HepG2 (cell line): ENCODE measurements around the gene ZDHHC9. TPM values are rescaled to one million over a fixed set of nuclear protein-coding genes. Genes with fewer than 3 reads are reported as not detected.

Experiments
- FOSL1 ChIP-seq: sonication (generic); formaldehyde crosslinking; IDR thresholded peaks from 2 replicates; pipeline ENCODE4 v1.9.0; 2021; ENCODE audit warnings: missing genetic modification reagents, borderline replicate concordance
- GFI1 ChIP-seq: sonication (generic); formaldehyde crosslinking; IDR thresholded peaks from 2 replicates; pipeline ENCODE4 v1.5.0; 2020; ENCODE audit warnings: missing genetic modification reagents, mild to moderate bottlenecking, borderline replicate concordance
- HNF4A ChIP-seq: sonication (generic); formaldehyde crosslinking; IDR thresholded peaks from 2 replicates; pipeline ENCODE4 v1.4.0; 2020; ENCODE audit warnings: missing genetic modification reagents
- KLF6 ChIP-seq: IDR thresholded peaks from 2 replicates; pipeline ENCODE4 v1.8.0; 2016; ENCODE audit warnings: missing biosample characterization, missing genetic modification reagents
- LCORL ChIP-seq, 2 experiments: fragments of 450-650 bp in 1 of 2; sonication (generic) in 1 of 2; formaldehyde crosslinking in 1 of 2; IDR thresholded peaks; 2 replicates each; pipeline versions ENCODE4 v1.5.0 to v1.6.1; 2017 to 2020; ENCODE audit warnings: antibody characterized with exemption in 1 of 2, missing genetic modification reagents in 1 of 2
- MAZ ChIP-seq, 2 experiments: sonication (generic) in 1 of 2; formaldehyde crosslinking in 1 of 2; IDR thresholded peaks; 2 replicates each; pipeline versions ENCODE4 v1.5.0 to v1.6.1; 2012 to 2020; ENCODE audit warnings: low read depth in 2 of 2, mild to moderate bottlenecking in 2 of 2, borderline replicate concordance in 1 of 2, improper control_type of control experiment in 1 of 2, low read length in 1 of 2, missing genetic modification reagents in 1 of 2, moderate library complexity in 1 of 2
- MED1 ChIP-seq: sonication (generic); formaldehyde crosslinking; IDR thresholded peaks from 2 replicates; pipeline ENCODE4 v1.4.0; 2020; ENCODE audit warnings: missing genetic modification reagents
- NR2F1 ChIP-seq, 2 experiments: fragments of 450-650 bp in 1 of 2; formaldehyde crosslinking in 1 of 2; IDR thresholded peaks; 2 replicates each; pipeline versions ENCODE4 v1.5.0 to v1.6.1; 2016 to 2020; ENCODE audit warnings: mild to moderate bottlenecking in 1 of 2, missing compliant biosample characterization in 1 of 2, missing genetic modification reagents in 1 of 2, moderate library complexity in 1 of 2
- SOX13 ChIP-seq, 3 experiments: fragments of 450-650 bp in 1 of 3; sonication (generic) in 1 of 3; formaldehyde crosslinking in 1 of 3; IDR thresholded peaks in 2 of 3; conservative IDR thresholded peaks in 1 of 3; 2 replicates each; pipeline versions ENCODE4 v1.5.0 to v1.6.1; 2016 to 2020; ENCODE audit warnings: antibody characterized with exemption in 1 of 3, mild to moderate bottlenecking in 1 of 3, missing compliant biosample characterization in 1 of 3, missing genetic modification reagents in 1 of 3, moderate library complexity in 1 of 3
- SOX5 ChIP-seq: IDR thresholded peaks from 2 replicates; pipeline ENCODE4 v1.6.1; 2016; ENCODE audit warnings: borderline replicate concordance
- SOX6 ChIP-seq, 2 experiments: fragments of 450-650 bp in 1 of 2; sonication (generic) in 1 of 2; formaldehyde crosslinking in 1 of 2; IDR thresholded peaks; 2 replicates each; pipeline versions ENCODE4 v1.4.0 to v1.6.1; 2017 to 2020; ENCODE audit warnings: antibody characterized with exemption in 1 of 2, mild to moderate bottlenecking in 1 of 2, missing genetic modification reagents in 1 of 2
- TCF7 ChIP-seq: sonication (generic); IDR thresholded peaks from 2 replicates; pipeline ENCODE4 v1.6.1; 2016; ENCODE audit warnings: antibody characterized with exemption, low read depth
- ZEB1 ChIP-seq: IDR thresholded peaks from 2 replicates; pipeline ENCODE4 v1.6.1; 2012; ENCODE audit warnings: mild to moderate bottlenecking, low read depth, inconsistent platforms; ENCODE audit not compliant: insufficient replicate concordance
- ZNF432 ChIP-seq: sonication (generic); formaldehyde crosslinking; IDR thresholded peaks from 2 replicates; pipeline ENCODE4 v1.5.0; 2020; ENCODE audit warnings: missing genetic modification reagents, mild to moderate bottlenecking, borderline replicate concordance
- ZNF740 ChIP-seq: sonication (generic); formaldehyde crosslinking; IDR thresholded peaks from 2 replicates; pipeline ENCODE4 v1.4.0; 2020; ENCODE audit warnings: missing genetic modification reagents
- polyA plus RNA-seq, 8 experiments: library from polyadenylated mRNA; depleted of rRNA in 3 of 8; stranded (reverse) in 7 of 8; unstranded in 1 of 8; fragments of >200 nt; fragmentation: Illumina TruSeq in 4 of 8; extraction: Trizol in 4 of 8; gene quantifications; 2 replicates each; pipeline versions ENCODE4 v1.2.1 to v1.2.3, GENCODE V29; 2011 to 2016; ENCODE audit warnings: low read depth in 4 of 8, missing spikeins in 1 of 8, mixed read lengths in 1 of 8; ENCODE audit not compliant: insufficient read depth in 1 of 8
- total RNA-seq, 5 experiments: library from RNA; depleted of rRNA; stranded (reverse); fragments of >200 nt; fragmentation: Illumina TruSeq; extraction: Trizol; gene quantifications; 2 replicates each; pipeline ENCODE4 v1.2.3, GENCODE V29; 2016; ENCODE audit warnings: low read depth in 1 of 5
- TF ChIP-seq, protein P1 (sequence below), 2 experiments: sonication (generic) in 1 of 2; formaldehyde crosslinking in 1 of 2; IDR thresholded peaks; 2 replicates each; pipeline versions ENCODE4 v1.6.1 to v1.9.0; 2014 to 2022; ENCODE audit warnings: antibody characterized with exemption in 1 of 2, borderline replicate concordance in 1 of 2, inconsistent platforms in 1 of 2, low read depth in 1 of 2, missing genetic modification reagents in 1 of 2
- TF ChIP-seq, protein P2 (sequence below): sonication (generic); formaldehyde crosslinking; IDR thresholded peaks from 2 replicates; pipeline ENCODE4 v1.4.0; 2020; ENCODE audit warnings: mild to moderate bottlenecking, missing genetic modification reagents, borderline replicate concordance

The ZDHHC9 gene
- total and polyA plus RNA-seq, 2 of the 13 experiments (the other 11 are each of a cell fraction or from before 2014, with no cell fraction given), result 28.3 to 53.1 TPM

GRCh38 chrX:129773649-129774458 is 69.8 kb downstream of the ZDHHC9 start (continued):
- TF ChIP-seq ZNF432 (CRISPR knock-in tag) (no peak), ZEB1 (peak; percentile 20), GFI1 (CRISPR knock-in tag) (peak; percentile 91), ZNF740 (CRISPR knock-in tag) (peak; percentile 73; the same call in 1 of the 2 replicates), KLF6 (CRISPR knock-in tag) (no peak), MAZ (IDR thresholded peaks at IDR 0.05; ENCODE audit: borderline replicate concordance, low read depth, low read length) (0 out of 2 replicates have a peak, but pooled peaks have one; percentile 44), MAZ (CRISPR knock-in tag; IDR thresholded peaks at IDR 0.05; ENCODE audit: low read depth) (no peak), FOSL1 (CRISPR knock-in tag) (peak; percentile 39; the same call in 1 of the 2 replicates), NR2F1 (CRISPR knock-in tag; IDR thresholded peaks at IDR 0.05) (no peak), SOX6 (IDR thresholded peaks at IDR 0.05) (no peak), SOX6 (CRISPR knock-in tag; IDR thresholded peaks at IDR 0.05) (peak; percentile 85), TCF7 (peak; percentile 34; the same call in 1 of the 2 replicates), HNF4A (CRISPR knock-in tag) (peak; percentile 62), LCORL (IDR thresholded peaks at IDR 0.05) (no peak), LCORL (CRISPR knock-in tag; IDR thresholded peaks at IDR 0.05) (peak; percentile 21; the same call in 1 of the 2 replicates), MED1 (0 out of 2 replicates have a peak, but pooled peaks have one; percentile 14), SOX13 (IDR thresholded peaks at IDR 0.05) (no peak), SOX13 (CRISPR knock-in tag; conservative IDR thresholded peaks at IDR 0.05 in 1 of 2, IDR thresholded peaks at IDR 0.05 in 1 of 2) (peak in 1 of 2 experiments; percentile 48; a peak in 1 of 4 replicates), SOX5 (CRISPR knock-in tag) (peak; percentile 55; the same call in 1 of the 2 replicates)
- TF ChIP-seq, protein P1, sequence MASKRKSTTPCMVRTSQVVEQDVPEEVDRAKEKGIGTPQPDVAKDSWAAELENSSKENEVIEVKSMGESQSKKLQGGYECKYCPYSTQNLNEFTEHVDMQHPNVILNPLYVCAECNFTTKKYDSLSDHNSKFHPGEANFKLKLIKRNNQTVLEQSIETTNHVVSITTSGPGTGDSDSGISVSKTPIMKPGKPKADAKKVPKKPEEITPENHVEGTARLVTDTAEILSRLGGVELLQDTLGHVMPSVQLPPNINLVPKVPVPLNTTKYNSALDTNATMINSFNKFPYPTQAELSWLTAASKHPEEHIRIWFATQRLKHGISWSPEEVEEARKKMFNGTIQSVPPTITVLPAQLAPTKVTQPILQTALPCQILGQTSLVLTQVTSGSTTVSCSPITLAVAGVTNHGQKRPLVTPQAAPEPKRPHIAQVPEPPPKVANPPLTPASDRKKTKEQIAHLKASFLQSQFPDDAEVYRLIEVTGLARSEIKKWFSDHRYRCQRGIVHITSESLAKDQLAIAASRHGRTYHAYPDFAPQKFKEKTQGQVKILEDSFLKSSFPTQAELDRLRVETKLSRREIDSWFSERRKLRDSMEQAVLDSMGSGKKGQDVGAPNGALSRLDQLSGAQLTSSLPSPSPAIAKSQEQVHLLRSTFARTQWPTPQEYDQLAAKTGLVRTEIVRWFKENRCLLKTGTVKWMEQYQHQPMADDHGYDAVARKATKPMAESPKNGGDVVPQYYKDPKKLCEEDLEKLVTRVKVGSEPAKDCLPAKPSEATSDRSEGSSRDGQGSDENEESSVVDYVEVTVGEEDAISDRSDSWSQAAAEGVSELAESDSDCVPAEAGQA (IDR thresholded peaks at IDR 0.05; ENCODE audit: low read depth), result no peak
- TF ChIP-seq, protein P1 (CRISPR knock-in tag; IDR thresholded peaks at IDR 0.05; ENCODE audit: borderline replicate concordance), result no peak
- TF ChIP-seq, protein P2, sequence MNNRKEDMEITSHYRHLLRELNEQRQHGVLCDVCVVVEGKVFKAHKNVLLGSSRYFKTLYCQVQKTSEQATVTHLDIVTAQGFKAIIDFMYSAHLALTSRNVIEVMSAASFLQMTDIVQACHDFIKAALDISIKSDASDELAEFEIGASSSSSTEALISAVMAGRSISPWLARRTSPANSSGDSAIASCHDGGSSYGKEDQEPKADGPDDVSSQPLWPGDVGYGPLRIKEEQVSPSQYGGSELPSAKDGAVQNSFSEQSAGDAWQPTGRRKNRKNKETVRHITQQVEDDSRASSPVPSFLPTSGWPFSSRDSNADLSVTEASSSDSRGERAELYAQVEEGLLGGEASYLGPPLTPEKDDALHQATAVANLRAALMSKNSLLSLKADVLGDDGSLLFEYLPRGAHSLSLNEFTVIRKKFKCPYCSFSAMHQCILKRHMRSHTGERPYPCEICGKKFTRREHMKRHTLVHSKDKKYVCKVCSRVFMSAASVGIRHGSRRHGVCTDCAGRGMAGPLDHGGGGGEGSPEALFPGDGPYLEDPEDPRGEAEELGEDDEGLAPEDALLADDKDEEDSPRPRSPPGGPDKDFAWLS, result no peak
